ENCODE data around the gene GOT2.

DNA sequence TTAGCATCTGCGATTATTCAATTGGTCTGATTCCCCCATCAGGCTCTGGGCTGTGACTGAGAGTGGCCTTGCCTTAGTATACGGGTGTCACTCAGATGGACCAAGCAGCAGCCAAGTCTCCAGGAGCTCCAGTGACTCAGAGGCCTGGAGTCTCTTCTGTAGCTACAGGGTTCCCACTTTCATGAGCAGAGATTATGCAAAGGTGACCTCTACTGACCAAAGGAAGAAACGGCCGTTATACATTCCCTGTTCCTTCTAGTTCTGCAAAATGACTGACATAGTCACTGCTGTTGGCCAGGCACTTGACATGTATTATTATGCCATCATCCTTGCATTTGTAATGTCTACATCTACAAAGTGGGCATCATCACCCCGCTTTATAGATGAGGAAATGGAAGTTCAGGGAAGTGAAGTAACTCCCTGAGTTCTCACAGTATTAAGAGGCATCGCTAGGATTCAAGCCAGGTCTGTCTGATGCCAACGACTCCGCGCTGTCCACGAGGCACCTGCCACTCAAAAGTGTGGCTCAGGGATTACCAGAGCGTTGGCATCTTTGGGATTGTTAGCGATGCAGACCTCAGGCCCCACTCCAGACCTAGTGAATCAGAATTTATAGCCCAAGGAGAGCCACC is 72.8 kb downstream of the GOT2 start:
- TF ChIP-seq TCF7L2 (IDR thresholded peaks at IDR 0.05; ENCODE audit: borderline replicate concordance, extremely low read depth, insufficient read depth, insufficient read length) (no peak), POLR2A (IDR thresholded peaks at IDR 0.05; ENCODE audit: borderline replicate concordance, extremely low read depth, insufficient read depth, insufficient read length) (no peak), EZH2 (IDR thresholded peaks at IDR 0.05) (no peak), ELF1 (IDR thresholded peaks at IDR 0.05; ENCODE audit: borderline replicate concordance, low read depth) (no peak), SIN3A (IDR thresholded peaks at IDR 0.05; ENCODE audit: low read depth) (no peak), EGR1 (IDR thresholded peaks at IDR 0.05; ENCODE audit: low read depth) (no peak), JUND (IDR thresholded peaks at IDR 0.05) (no peak), EZH2phosphoT487 (IDR thresholded peaks at IDR 0.05; ENCODE audit: borderline replicate concordance) (no peak), SP1 (IDR thresholded peaks at IDR 0.05; ENCODE audit: low read depth) (no peak)
- TF ChIP-seq, protein P1, sequence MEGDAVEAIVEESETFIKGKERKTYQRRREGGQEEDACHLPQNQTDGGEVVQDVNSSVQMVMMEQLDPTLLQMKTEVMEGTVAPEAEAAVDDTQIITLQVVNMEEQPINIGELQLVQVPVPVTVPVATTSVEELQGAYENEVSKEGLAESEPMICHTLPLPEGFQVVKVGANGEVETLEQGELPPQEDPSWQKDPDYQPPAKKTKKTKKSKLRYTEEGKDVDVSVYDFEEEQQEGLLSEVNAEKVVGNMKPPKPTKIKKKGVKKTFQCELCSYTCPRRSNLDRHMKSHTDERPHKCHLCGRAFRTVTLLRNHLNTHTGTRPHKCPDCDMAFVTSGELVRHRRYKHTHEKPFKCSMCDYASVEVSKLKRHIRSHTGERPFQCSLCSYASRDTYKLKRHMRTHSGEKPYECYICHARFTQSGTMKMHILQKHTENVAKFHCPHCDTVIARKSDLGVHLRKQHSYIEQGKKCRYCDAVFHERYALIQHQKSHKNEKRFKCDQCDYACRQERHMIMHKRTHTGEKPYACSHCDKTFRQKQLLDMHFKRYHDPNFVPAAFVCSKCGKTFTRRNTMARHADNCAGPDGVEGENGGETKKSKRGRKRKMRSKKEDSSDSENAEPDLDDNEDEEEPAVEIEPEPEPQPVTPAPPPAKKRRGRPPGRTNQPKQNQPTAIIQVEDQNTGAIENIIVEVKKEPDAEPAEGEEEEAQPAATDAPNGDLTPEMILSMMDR (IDR thresholded peaks at IDR 0.05 in 2 of 3, conservative IDR thresholded peaks at IDR 0.05 in 1 of 3; ENCODE audit: borderline replicate concordance in 1 of 3, insufficient read depth in 1 of 3, low read depth in 2 of 3, low read length in 2 of 3): peak; percentile 71 to 81 (median 78)
